GM12878 (cell line): Measurements from ENCODE around the gene XYLB.

ENCODE experiments used
- CTCF ChIP-seq, 3 experiments: IDR thresholded peaks in 2 of 3; conservative IDR thresholded peaks in 1 of 3; 2 replicates each; pipeline ENCODE4 v1.5.1; 2011; ENCODE audit warnings: low read depth in 3 of 3, low read length in 3 of 3, mild to moderate bottlenecking in 3 of 3, control low read depth in 2 of 3, moderate library complexity in 2 of 3, inconsistent platforms in 1 of 3, mixed read lengths in 1 of 3; ENCODE audit not compliant: control insufficient read depth in 2 of 3, insufficient read depth in 1 of 3; ENCODE audit errors: extremely low read depth in 1 of 3
- EZH2 ChIP-seq: IDR thresholded peaks from 2 replicates; pipeline ENCODE4 v1.6.1; 2012; ENCODE audit warnings: low read depth, mild to moderate bottlenecking, control low read depth, inconsistent platforms, low read length, borderline replicate concordance; ENCODE audit not compliant: control insufficient read depth
- POLR2A ChIP-seq: IDR thresholded peaks from 2 replicates; pipeline ENCODE4 v1.6.1; 2011; ENCODE audit warnings: low read depth, mild to moderate bottlenecking, low read length

- TF ChIP-seq CTCF (IDR thresholded peaks at IDR 0.05 in 2 of 3, conservative IDR thresholded peaks at IDR 0.05 in 1 of 3; ENCODE audit: control insufficient read depth in 2 of 3, extremely low read depth in 1 of 3, insufficient read depth in 1 of 3, low read depth in 3 of 3, low read length in 3 of 3) (no peak), EZH2 (no peak), POLR2A (no peak)
Observed at GRCh38 chr3:38337703-38338102, 8.9 kb upstream of the XYLB start.
